ENCODE results near the gene GOLGA8F. TPM values are rescaled to one million over a fixed set of nuclear protein-coding genes. Genes with fewer than 3 reads are reported as not detected.

Gene GOLGA8F
- total RNA-seq = under 0.01 TPM in 1 of 2 replicates, not detected in the other

GRCh38 chr15:28378364-28378763 is at the start of gene GOLGA8F:
GOLGA8F (plus strand) TSS chr15:28378664; CDS start chr15:28378762, 98 bp downstream.

DNA sequence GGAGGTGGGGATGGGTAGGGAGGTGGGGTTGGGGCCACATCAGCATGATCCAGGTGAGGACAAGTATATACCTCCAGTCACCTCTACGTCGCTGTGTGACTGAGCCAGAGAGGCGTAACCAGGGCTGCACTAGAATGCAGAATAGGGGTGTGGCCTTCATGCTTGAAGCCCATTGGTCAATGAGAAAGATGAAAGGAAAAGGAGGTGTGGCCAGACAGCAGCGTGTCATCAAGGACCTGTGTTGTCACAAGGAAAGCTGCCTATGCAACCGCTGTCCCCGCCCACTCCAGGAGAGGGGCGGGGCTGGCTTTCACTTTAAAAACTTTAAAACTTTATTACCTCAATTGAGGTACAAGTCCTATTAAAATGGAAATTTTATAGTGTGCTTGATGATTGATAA is 20.5 kb upstream of the GOLGA8F start, which contains the start of gene GOLGA6L24:
Gene GOLGA6L24 (minus strand): TSS at position 101 of the 400 bp plus-strand sequence. CDS start 61 bp downstream, at position 40.

Other genes starting within 250 kb of the GOLGA8F start
- gene HERC2, start 56.5 kb upstream of the GOLGA8F start, total RNA-seq = 44.9 and 57.7 TPM in 2 replicates
- gene GOLGA6L24, start 20.6 kb upstream of the GOLGA8F start, total RNA-seq = not detected in 2 replicates
- gene GOLGA8G, start 154.3 kb downstream of the GOLGA8F start, total RNA-seq = not detected in 2 replicates
- not detected in 2 replicates for gene GOLGA6L25, start 174.9 kb downstream of the GOLGA8F start, total RNA-seq